Neural crest cell (in vitro differentiated cells): ENCODE data around the gene UGGT2. TPM values are rescaled to one million over a fixed set of nuclear protein-coding genes. Genes with fewer than 3 reads are reported as not detected.
"Not testable (repeated sequence)": the region's sequence is repeated elsewhere in the genome, so short reads cannot be mapped to it uniquely, and the experiment has no call there.

Experiments
- DNase-seq: peaks from one replicate; pipeline ENCODE4 v3.0.0; 2021; ENCODE audit warnings: low read depth, mixed read lengths, low spot score
- H3K27ac Mint-ChIP-seq: one replicate; pipeline ENCODE4 v1.8.0; 2021; ENCODE audit warnings: mild to moderate bottlenecking, mixed read lengths; ENCODE audit not compliant: unreplicated experiment
- H3K27me3 Mint-ChIP-seq: 2 replicates; pipeline ENCODE4 v1.8.0; 2021; ENCODE audit warnings: low read depth, mild to moderate bottlenecking, mixed read lengths
- H3K36me3 Mint-ChIP-seq: 2 replicates; pipeline ENCODE4 v1.8.0; 2021; ENCODE audit warnings: low read depth, mild to moderate bottlenecking, mixed read lengths
- H3K4me1 Mint-ChIP-seq: 2 replicates; pipeline ENCODE4 v1.8.0; 2021; ENCODE audit warnings: mixed read lengths
- H3K4me3 Mint-ChIP-seq: one replicate; pipeline ENCODE4 v1.8.0; 2021; ENCODE audit warnings: mild to moderate bottlenecking, mixed read lengths
- H3K9me3 Mint-ChIP-seq: 2 replicates; pipeline ENCODE4 v1.8.0; 2021; ENCODE audit warnings: mixed read lengths
- CTCF ChIP-seq: fragments of 200-600 bp; sonication (generic); conservative IDR thresholded peaks from 2 replicates; pipeline ENCODE4 v1.5.0; 2021; ENCODE audit warnings: antibody characterized with exemption, mild to moderate bottlenecking
- total RNA-seq: library from RNA; stranded (reverse); gene quantifications from 2 replicates; pipeline ENCODE4 v1.2.1, GENCODE V29; 2021

The UGGT2 gene
- total RNA-seq, 1 donor from 2014 or later: 32.9 TPM

GRCh38 chr13:95987841-95988240 lies 65.4 kb downstream of the UGGT2 start:
- Mint-ChIP-seq H3K9me3 (no peaks in the 10 kb centered on the region), H3K27ac (peak overlapping the region; percentile 27), H3K36me3 (peaks cover 9% of the 10 kb centered on the region), H3K4me1 (no peaks in the 10 kb centered on the region), H3K4me3 (no peak overlapping the region), H3K27me3 (no peaks in the 10 kb centered on the region)
- no peak for TF ChIP-seq CTCF
- no peak for DNase-seq

- no peaks in the 10 kb centered on the region for H3K27me3 Mint-ChIP-seq
- no peaks in the 10 kb centered on the region for H3K4me1 Mint-ChIP-seq
- H3K9me3 Mint-ChIP-seq: peaks cover 13% of the 10 kb centered on the region
Measured at GRCh38 chr13:95982144-95982543, 71.1 kb downstream of the UGGT2 start.

GRCh38 chr13:95972651-95973050 lies 80.5 kb downstream of the UGGT2 start:
- peaks cover 30% of the 10 kb centered on the region for H3K36me3 Mint-ChIP-seq
- not testable (repeated sequence) for H3K4me1 Mint-ChIP-seq, H3K27ac Mint-ChIP-seq, H3K27me3 Mint-ChIP-seq, DNase-seq, H3K4me3 Mint-ChIP-seq
- peaks cover 17% of the 10 kb centered on the region for H3K9me3 Mint-ChIP-seq

More at GRCh38 chr13:95982144-95982543, 71.1 kb downstream of the UGGT2 start:
- TF ChIP-seq CTCF: no peak
- Mint-ChIP-seq H3K27ac (no peak overlapping the region), H3K36me3 (peaks cover 24% of the 10 kb centered on the region), H3K4me3 (no peak overlapping the region)
- DNase-seq: no peak

GRCh38 chr13:95970878-95971277 lies 82.3 kb downstream of the UGGT2 start:
- Mint-ChIP-seq H3K4me3 (no peak overlapping the region), H3K27me3 (no peaks in the 10 kb centered on the region), H3K4me1 (no peaks in the 10 kb centered on the region), H3K36me3 (peaks cover 21% of the 10 kb centered on the region), H3K27ac (no peak overlapping the region), H3K9me3 (peaks cover 5% of the 10 kb centered on the region)
- TF ChIP-seq CTCF: no peak
- DNase-seq: no peak

GRCh38 chr13:95968906-95969305 lies 84.3 kb downstream of the UGGT2 start:
- no peak overlapping the region for H3K4me3 Mint-ChIP-seq
- H3K4me1 Mint-ChIP-seq: no peaks in the 10 kb centered on the region
- no peaks in the 10 kb centered on the region for H3K27me3 Mint-ChIP-seq
- TF ChIP-seq CTCF: no peak
- peaks cover 8% of the 10 kb centered on the region for H3K9me3 Mint-ChIP-seq
- peaks cover 27% of the 10 kb centered on the region for H3K36me3 Mint-ChIP-seq
- H3K27ac Mint-ChIP-seq: no peak overlapping the region
- no peak for DNase-seq

- no peaks in the 10 kb centered on the region for H3K27me3 Mint-ChIP-seq
- H3K36me3 Mint-ChIP-seq: peaks cover 52% of the 10 kb centered on the region
- peaks cover 16% of the 10 kb centered on the region for H3K4me1 Mint-ChIP-seq
- peaks cover 19% of the 10 kb centered on the region for H3K9me3 Mint-ChIP-seq
- no peak for TF ChIP-seq CTCF
- no peak overlapping the region for H3K27ac Mint-ChIP-seq
- no peak for DNase-seq
- H3K4me3 Mint-ChIP-seq: no peak overlapping the region
Measured at GRCh38 chr13:95957331-95957730, 95.9 kb downstream of the UGGT2 start.
